Stimulated activated CD4-positive, alpha-beta T cell treated with anti-CD3 and anti-CD28 coated beads, Interleukin-1b, Interleukin-23, amount 100 ng/mL, for 1 hour (primary cell): ENCODE measurements around the gene NSD1.
"Not testable (repeated sequence)": the region's sequence is repeated elsewhere in the genome, so short reads cannot be mapped to it uniquely, and the experiment has no call there.

ENCODE experiments used
- DNase-seq, 2 donors: peaks; one replicate each; pipeline ENCODE4 v3.0.0-alpha.2; 2020; ENCODE audit warnings: low read depth in 2 of 2

The NSD1 gene

DNA sequence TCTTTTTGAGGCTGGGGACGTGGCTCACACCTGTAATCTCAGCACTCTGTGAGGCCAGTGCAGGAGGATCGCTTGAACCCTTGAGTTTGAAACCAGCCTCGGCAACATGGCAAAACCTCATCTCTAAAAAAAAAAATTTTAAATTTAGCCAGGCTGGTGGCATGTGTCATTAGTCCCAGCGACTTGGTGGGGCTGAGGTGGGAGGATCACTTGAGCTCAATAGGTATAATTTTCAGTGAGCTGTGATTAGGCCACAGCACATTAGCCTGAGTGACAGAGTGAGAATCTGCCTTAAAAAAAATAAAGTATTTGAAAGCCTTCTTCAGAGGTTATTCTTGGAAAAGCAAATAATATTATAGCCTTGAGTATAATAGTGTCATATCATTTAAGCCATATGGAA lies 41.8 kb downstream of the NSD1 start:
- no peak for DNase-seq

DNA sequence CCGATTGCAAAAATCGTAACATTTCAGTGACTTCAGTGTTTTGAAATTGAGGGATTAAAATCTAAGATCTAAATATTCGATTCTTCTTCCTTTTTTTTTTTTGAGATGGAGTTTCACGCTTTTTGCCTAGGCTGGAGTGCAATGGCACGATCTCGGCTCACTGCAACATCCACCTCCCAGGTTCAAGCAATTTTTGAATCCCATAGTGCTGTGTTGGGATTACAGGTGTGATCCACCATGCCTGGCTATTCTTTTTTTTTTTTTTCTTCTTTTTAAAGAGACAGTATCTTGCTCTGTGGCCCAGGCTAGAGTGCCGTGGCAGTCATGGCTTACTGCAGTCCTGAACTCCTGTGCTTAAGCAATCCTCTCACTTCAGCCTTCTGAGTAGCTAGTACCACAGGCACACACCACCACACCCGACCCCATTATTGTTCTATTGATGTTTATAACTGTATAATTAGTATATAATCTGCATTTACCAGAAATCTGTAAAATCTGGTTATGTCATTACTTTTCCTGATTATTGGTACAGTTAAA lies 42.7 kb downstream of the NSD1 start:
- no peak for DNase-seq

- DNase-seq: not testable (repeated sequence)
These were observed 44.4 kb downstream of the NSD1 start for GRCh38 chr5:177177847-177178437.

GRCh38 chr5:177178733-177179304 lies 45.2 kb downstream of the NSD1 start:
- no peak for DNase-seq

- DNase-seq: no peak
These were observed 45.9 kb downstream of the NSD1 start for GRCh38 chr5:177179431-177179830.

DNA sequence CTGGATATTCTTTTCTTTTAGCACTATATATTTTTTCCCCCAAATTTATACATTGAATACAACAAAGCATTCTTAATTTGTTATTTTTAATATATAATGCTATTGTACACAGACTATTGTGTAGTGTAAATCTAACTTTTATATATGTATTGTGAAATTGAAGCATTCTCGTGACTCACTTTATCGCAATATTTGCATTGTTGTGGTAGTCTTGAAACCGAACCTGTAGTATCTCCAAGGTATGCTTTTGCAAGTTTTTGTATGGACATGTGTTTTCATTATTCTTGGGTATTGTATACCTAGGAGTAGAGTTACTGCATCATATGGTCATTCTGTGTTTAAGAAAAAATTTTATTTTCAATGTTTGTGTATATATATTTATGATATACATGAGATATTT lies 49.6 kb downstream of the NSD1 start:
- no peak for DNase-seq

GRCh38 chr5:177183766-177184360 lies 50.3 kb downstream of the NSD1 start:
- no peak for DNase-seq

DNA sequence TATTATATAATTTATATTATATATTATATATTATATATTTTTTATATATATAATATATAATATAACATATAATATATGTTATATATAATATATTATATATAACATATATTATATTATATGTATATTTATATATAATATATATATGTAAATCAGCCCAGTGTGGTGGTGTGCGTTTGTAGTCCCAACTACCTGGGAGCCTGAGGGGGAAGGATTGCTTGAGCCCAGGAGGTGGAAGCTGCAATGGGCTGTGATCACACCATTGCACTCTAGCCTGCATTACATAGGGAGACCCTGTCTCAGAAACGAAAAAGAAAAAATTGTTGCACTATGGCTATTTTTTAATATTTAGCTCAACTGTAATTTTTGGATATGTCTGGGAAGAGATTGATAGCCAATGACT lies 52.4 kb downstream of the NSD1 start:
- no peak for DNase-seq

GRCh38 chr5:177186645-177187044 lies 53.1 kb downstream of the NSD1 start:
- DNase-seq: no peak

DNA sequence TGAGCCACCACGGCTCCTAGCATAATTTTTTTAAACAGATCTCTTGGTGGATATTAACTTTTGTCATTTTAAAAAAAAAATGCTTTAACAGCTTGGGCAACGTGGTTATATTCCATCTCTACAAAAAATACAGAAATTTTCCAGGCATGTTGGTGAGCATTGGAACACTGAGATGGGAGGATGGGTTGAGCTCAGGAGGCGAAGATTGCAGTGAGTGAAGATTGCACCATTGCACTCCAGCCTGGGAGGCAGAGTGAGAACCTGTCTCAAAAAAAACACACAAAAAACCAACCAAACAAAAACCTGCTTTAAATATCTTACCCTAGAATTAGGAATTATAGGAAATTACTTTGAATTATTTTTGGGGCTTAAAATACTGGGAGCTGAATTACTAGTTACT lies 55.2 kb downstream of the NSD1 start:
- no peak for DNase-seq

DNA sequence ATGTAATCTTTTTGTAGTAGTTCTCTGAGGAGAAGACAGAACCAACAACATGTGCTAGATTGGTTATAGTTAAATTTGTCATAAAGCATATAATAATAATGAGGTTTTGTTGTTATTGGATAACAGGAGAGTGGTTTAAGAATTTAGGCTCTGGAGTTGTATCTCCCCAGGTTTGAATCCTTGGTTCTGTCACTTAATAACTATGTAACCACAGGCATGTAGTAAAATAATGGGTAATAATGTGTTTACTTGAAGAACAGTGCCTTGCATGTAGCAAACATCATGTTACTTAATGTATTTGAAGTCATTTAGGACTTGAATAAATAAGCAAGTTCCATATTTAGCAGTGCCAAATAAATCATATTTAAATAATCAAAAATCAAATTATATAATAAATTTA lies 55.8 kb downstream of the NSD1 start:
- DNase-seq: no peak

DNA sequence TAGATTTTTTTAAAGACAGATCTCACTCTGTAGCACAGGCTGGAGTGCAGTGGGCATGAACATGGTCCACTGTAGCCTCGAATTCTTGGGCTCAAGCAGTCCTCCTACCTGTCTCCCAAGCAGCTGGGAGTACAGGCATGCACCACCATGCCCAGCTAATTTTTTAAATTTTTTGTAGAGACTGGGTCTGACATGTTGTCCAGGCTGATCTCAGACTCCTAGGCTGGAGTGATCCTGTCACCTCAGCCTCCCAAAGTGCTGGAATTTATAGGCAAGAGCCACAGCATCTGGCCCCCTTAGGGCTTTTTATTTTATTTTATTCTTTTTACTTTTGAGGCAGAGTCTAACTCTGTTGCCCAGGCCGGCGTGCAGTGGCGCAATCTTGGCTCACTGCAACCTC lies 56.4 kb downstream of the NSD1 start:
- DNase-seq: no peak

- DNase-seq: no peak
These were observed 60.7 kb downstream of the NSD1 start for GRCh38 chr5:177194268-177194667.

GRCh38 chr5:177195307-177195952 lies 61.9 kb downstream of the NSD1 start:
- DNase-seq: no peak

DNA sequence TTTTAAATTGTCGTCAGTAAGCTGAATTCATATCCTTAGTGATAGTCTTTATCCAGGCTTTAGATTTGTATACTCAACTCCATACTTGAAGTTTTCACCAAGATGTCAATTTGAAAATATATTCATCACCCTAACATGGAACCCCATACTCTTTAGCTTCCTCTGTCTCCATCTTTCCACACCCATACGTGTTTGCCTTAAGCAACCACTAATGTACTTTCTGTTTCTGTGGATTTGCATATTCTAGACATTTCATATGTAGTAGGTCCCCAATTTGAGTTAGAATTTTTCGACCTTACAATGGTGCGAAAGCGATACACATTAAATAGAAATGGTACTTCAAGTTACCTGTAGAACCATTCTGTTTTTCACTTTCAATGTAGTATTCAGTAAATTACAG lies 65.2 kb downstream of the NSD1 start:
- DNase-seq: no peak

GRCh38 chr5:177204281-177204680 lies 70.7 kb downstream of the NSD1 start:
- DNase-seq: no peak

DNA sequence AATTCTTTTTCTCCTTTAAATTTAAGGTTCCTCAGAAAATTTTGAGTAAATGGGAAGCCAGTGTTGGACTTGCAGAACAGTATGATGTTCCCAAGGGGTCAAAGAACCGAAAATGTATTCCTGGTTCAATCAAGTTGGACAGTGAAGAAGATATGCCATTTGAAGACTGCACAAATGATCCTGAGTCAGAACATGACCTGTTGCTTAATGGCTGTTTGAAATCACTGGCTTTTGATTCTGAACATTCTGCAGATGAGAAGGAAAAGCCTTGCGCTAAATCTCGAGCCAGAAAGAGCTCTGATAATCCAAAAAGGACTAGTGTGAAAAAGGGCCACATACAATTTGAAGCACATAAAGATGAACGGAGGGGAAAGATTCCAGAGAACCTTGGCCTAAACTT lies 76.0 kb downstream of the NSD1 start:
- no peak for DNase-seq

GRCh38 chr5:177212242-177212641 lies 78.7 kb downstream of the NSD1 start:
- no peak for DNase-seq

- DNase-seq: no peak
These were observed 87.0 kb downstream of the NSD1 start for GRCh38 chr5:177220576-177220975.

DNA sequence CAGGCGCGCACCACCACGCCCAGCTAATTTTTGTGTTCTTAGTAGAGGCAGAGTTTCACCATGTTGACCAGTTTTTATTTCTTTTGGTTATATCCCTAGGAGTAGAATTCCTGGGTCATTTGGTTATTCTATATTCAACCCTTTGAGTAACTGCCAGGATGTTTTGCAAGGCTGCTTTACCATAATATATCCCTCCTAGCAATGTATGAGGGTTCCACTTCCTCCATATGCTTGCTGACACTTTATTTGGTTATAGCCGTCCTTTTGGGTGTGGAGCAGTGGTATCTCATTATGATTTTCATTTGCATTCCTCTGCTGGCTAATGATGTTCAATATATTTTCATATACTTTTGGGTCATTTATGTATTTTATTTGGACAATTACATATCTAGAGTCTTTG lies 88.7 kb downstream of the NSD1 start:
- no peak for DNase-seq

DNA sequence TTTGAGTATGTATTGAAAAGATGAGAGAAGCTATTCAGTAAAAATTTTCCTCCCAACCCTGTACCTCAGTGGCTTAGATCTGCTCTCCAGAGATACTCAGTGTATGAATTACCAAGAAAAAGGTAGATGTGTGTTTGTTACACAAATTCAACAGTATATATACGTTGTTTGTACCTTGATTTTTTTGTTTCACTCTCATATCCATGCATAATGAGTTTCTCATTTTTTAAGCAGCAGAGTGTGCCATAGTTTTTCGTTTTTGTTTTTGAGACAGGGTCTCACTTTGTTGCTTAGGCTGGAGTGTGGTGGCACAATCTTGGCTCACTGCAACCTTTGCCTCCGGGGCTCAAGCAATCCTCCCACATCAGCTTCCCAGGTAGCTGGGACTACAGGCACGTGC lies 92.2 kb downstream of the NSD1 start:
- no peak for DNase-seq

GRCh38 chr5:177226860-177227259 lies 93.3 kb downstream of the NSD1 start:
- DNase-seq: no peak

DNA sequence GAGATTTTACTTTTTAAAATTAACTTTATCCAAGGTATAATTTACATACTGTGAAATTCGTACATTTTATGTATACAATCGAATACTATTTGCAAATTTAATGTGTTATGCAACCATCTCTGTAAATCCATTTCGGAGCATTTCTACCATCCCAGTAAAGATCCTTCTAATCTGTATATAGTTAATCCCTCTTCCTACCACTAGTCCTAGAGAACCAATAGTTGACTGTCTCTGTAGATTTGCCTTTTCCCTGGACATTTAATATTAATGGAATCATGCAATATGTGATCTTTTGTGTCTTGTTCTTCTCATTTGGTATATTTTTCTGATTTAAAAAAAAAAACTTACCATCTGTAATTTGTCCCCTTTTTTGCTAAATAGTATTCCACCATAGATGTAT lies 95.2 kb downstream of the NSD1 start:
- no peak for DNase-seq
